ENCODE measurements around the gene CES4A. TPM values are rescaled to one million over a fixed set of nuclear protein-coding genes. Genes with fewer than 3 reads are reported as not detected.
"Not testable (repeated sequence)": the region's sequence is repeated elsewhere in the genome, so short reads cannot be mapped to it uniquely, and the experiment has no call there.

The CES4A gene
- 29.8 and 30.1 TPM in 2 replicates for total RNA-seq

- H3K27ac Mint-ChIP-seq, result peak within 1 kb of the TSS; percentile 88
- DNase-seq (ENCODE audit: low spot score), result no peak
- H3K27me3 Mint-ChIP-seq (ENCODE audit: low read depth), result no peaks in the 10 kb centered on the region
- peaks cover 40% of the 10 kb centered on the region for H3K4me1 Mint-ChIP-seq (ENCODE audit: low read depth)
- H3K36me3 Mint-ChIP-seq (ENCODE audit: low read depth), result peaks cover 15% of the 10 kb centered on the region
- no peaks in the 10 kb centered on the region for H3K9me3 Mint-ChIP-seq
- peak within 1 kb of the TSS; percentile 61 for H3K4me3 Mint-ChIP-seq (ENCODE audit: low read depth)
- intact Hi-C loops (cut with micrococcal nuclease), result loop anchor here (10.0 kb wide), 1 partner anchor 257 kb away; the partner anchor contains the start of genes FHOD1 and SLC9A5
Observed at GRCh38 chr16:66988197-66988788, at the start of gene CES4A. CES4A (plus strand) TSS chr16:66988589; CDS start chr16:66988773, 184 bp downstream.

- H3K27ac Mint-ChIP-seq, result no peak overlapping the region
- no peak for DNase-seq (ENCODE audit: low spot score)
- H3K36me3 Mint-ChIP-seq (ENCODE audit: low read depth), result peaks cover 59% of the 10 kb centered on the region
- intact Hi-C loops (cut with micrococcal nuclease), result no loop called here
- H3K4me3 Mint-ChIP-seq (ENCODE audit: low read depth), result no peak overlapping the region
- no peaks in the 10 kb centered on the region for H3K9me3 Mint-ChIP-seq
- peaks cover 25% of the 10 kb centered on the region for H3K4me1 Mint-ChIP-seq (ENCODE audit: low read depth)
- H3K27me3 Mint-ChIP-seq (ENCODE audit: low read depth), result no peaks in the 10 kb centered on the region
Observed at GRCh38 chr16:66939366-66939765, 49.0 kb upstream of the CES4A start.

GRCh38 chr16:66940236-66940635 is 48.2 kb upstream of the CES4A start:
- no peak for DNase-seq (ENCODE audit: low spot score)
- Mint-ChIP-seq H3K4me3 (ENCODE audit: low read depth) (no peak overlapping the region), H3K9me3 (no peaks in the 10 kb centered on the region), H3K36me3 (ENCODE audit: low read depth) (peaks cover 59% of the 10 kb centered on the region), H3K4me1 (ENCODE audit: low read depth) (peaks cover 22% of the 10 kb centered on the region), H3K27ac (no peak overlapping the region), H3K27me3 (ENCODE audit: low read depth) (no peaks in the 10 kb centered on the region)
- intact Hi-C loops (cut with micrococcal nuclease), result no loop called here

- intact Hi-C loops (cut with micrococcal nuclease), result no loop called here
- H3K27me3 Mint-ChIP-seq (ENCODE audit: low read depth), result no peaks in the 10 kb centered on the region
- H3K27ac Mint-ChIP-seq, result no peak overlapping the region
Observed at GRCh38 chr16:66942981-66943380, 45.4 kb upstream of the CES4A start.

GRCh38 chr16:66943426-66944053 is 44.8 kb upstream of the CES4A start:
- Mint-ChIP-seq H3K36me3 (ENCODE audit: low read depth) (peaks cover 43% of the 10 kb centered on the region), H3K27ac (no peak overlapping the region), H3K27me3 (ENCODE audit: low read depth) (peaks cover 6% of the 10 kb centered on the region), H3K4me1 (ENCODE audit: low read depth) (peaks cover 12% of the 10 kb centered on the region), H3K9me3 (no peaks in the 10 kb centered on the region), H3K4me3 (ENCODE audit: low read depth) (no peak overlapping the region)
- intact Hi-C loops (cut with micrococcal nuclease), result no loop called here
- DNase-seq (ENCODE audit: low spot score), result no peak

More at GRCh38 chr16:66942981-66943380, 45.4 kb upstream of the CES4A start:
- H3K36me3 Mint-ChIP-seq (ENCODE audit: low read depth), result peaks cover 44% of the 10 kb centered on the region
- H3K4me1 Mint-ChIP-seq (ENCODE audit: low read depth), result peaks cover 8% of the 10 kb centered on the region
- DNase-seq (ENCODE audit: low spot score), result no peak
- H3K4me3 Mint-ChIP-seq (ENCODE audit: low read depth), result no peak overlapping the region
- H3K9me3 Mint-ChIP-seq, result no peaks in the 10 kb centered on the region

- intact Hi-C loops (cut with micrococcal nuclease), result no loop called here
- Mint-ChIP-seq H3K36me3 (ENCODE audit: low read depth) (peaks cover 39% of the 10 kb centered on the region), H3K4me1 (ENCODE audit: low read depth) (peaks cover 14% of the 10 kb centered on the region), H3K27me3 (ENCODE audit: low read depth) (peaks cover 11% of the 10 kb centered on the region), H3K9me3 (no peaks in the 10 kb centered on the region), H3K27ac (no peak overlapping the region), H3K4me3 (ENCODE audit: low read depth) (no peak overlapping the region)
- DNase-seq (ENCODE audit: low spot score), result no peak
Observed at GRCh38 chr16:66944054-66944441, 44.3 kb upstream of the CES4A start.

- H3K36me3 Mint-ChIP-seq (ENCODE audit: low read depth), result peaks cover 32% of the 10 kb centered on the region
- H3K4me1 Mint-ChIP-seq (ENCODE audit: low read depth), result peaks cover 15% of the 10 kb centered on the region
- intact Hi-C loops (cut with micrococcal nuclease), result loop anchor here (5.0 kb wide), 1 partner anchor 162 kb away; the partner anchor contains the start of gene PHAF1
- H3K27ac Mint-ChIP-seq; DNase-seq (ENCODE audit: low spot score); H3K4me3 Mint-ChIP-seq (ENCODE audit: low read depth); H3K9me3 Mint-ChIP-seq: not testable (repeated sequence)
- peaks cover 19% of the 10 kb centered on the region for H3K27me3 Mint-ChIP-seq (ENCODE audit: low read depth)
Observed at GRCh38 chr16:66944971-66945370, 43.4 kb upstream of the CES4A start.

GRCh38 chr16:66945939-66946338 is 42.5 kb upstream of the CES4A start:
- Mint-ChIP-seq H3K27ac (no peak overlapping the region), H3K27me3 (ENCODE audit: low read depth) (peaks cover 24% of the 10 kb centered on the region), H3K4me3 (ENCODE audit: low read depth) (no peak overlapping the region), H3K36me3 (ENCODE audit: low read depth) (peaks cover 29% of the 10 kb centered on the region), H3K9me3 (no peaks in the 10 kb centered on the region), H3K4me1 (ENCODE audit: low read depth) (peaks cover 20% of the 10 kb centered on the region)
- no peak for DNase-seq (ENCODE audit: low spot score)
- intact Hi-C loops (cut with micrococcal nuclease), result loop anchor here (2.0 to 5.0 kb wide), 2 partner anchors 161 to 239 kb away; partner anchors contain the start of gene PHAF1

- H3K9me3 Mint-ChIP-seq, result no peaks in the 10 kb centered on the region
- H3K36me3 Mint-ChIP-seq (ENCODE audit: low read depth), result peaks cover 23% of the 10 kb centered on the region
- peaks cover 20% of the 10 kb centered on the region for H3K4me1 Mint-ChIP-seq (ENCODE audit: low read depth)
- no peak for DNase-seq (ENCODE audit: low spot score)
- H3K27me3 Mint-ChIP-seq (ENCODE audit: low read depth), result peaks cover 28% of the 10 kb centered on the region
- H3K27ac Mint-ChIP-seq, result no peak overlapping the region
- no peak overlapping the region for H3K4me3 Mint-ChIP-seq (ENCODE audit: low read depth)
- intact Hi-C loops (cut with micrococcal nuclease), result loop anchor here (2.0 to 5.0 kb wide), 2 partner anchors 161 to 238 kb away; partner anchors contain the start of gene PHAF1
Observed at GRCh38 chr16:66946541-66946940, 41.8 kb upstream of the CES4A start.

GRCh38 chr16:66946974-66947301 is 41.5 kb upstream of the CES4A start:
- H3K27ac Mint-ChIP-seq, result no peak overlapping the region
- peaks cover 20% of the 10 kb centered on the region for H3K4me1 Mint-ChIP-seq (ENCODE audit: low read depth)
- H3K27me3 Mint-ChIP-seq (ENCODE audit: low read depth), result peaks cover 32% of the 10 kb centered on the region
- intact Hi-C loops (cut with micrococcal nuclease), result loop anchor here (2.0 to 5.0 kb wide), 2 partner anchors 160 to 238 kb away; partner anchors contain the start of gene PHAF1
- H3K4me3 Mint-ChIP-seq (ENCODE audit: low read depth), result no peak overlapping the region
- peaks cover 19% of the 10 kb centered on the region for H3K36me3 Mint-ChIP-seq (ENCODE audit: low read depth)
- no peaks in the 10 kb centered on the region for H3K9me3 Mint-ChIP-seq
- DNase-seq (ENCODE audit: low spot score), result no peak

- H3K4me1 Mint-ChIP-seq (ENCODE audit: low read depth), result peaks cover 20% of the 10 kb centered on the region
- H3K27me3 Mint-ChIP-seq (ENCODE audit: low read depth), result peaks cover 33% of the 10 kb centered on the region
- peak; percentile 75 for DNase-seq (ENCODE audit: low spot score)
- H3K36me3 Mint-ChIP-seq (ENCODE audit: low read depth), result peaks cover 14% of the 10 kb centered on the region
- peak overlapping the region; percentile 78 for H3K4me3 Mint-ChIP-seq (ENCODE audit: low read depth)
- intact Hi-C loops (cut with micrococcal nuclease), result loop anchor here (2.0 to 5.0 kb wide), 2 partner anchors 160 to 237 kb away; partner anchors contain the start of gene PHAF1
- H3K9me3 Mint-ChIP-seq, result no peaks in the 10 kb centered on the region
- no peak overlapping the region for H3K27ac Mint-ChIP-seq
Observed at GRCh38 chr16:66947302-66948065, 40.9 kb upstream of the CES4A start.

GRCh38 chr16:66948134-66948836 is 40.1 kb upstream of the CES4A start:
- DNase-seq (ENCODE audit: low spot score), result no peak
- peaks cover 33% of the 10 kb centered on the region for H3K27me3 Mint-ChIP-seq (ENCODE audit: low read depth)
- no peaks in the 10 kb centered on the region for H3K9me3 Mint-ChIP-seq
- peak overlapping the region; percentile 78 for H3K4me3 Mint-ChIP-seq (ENCODE audit: low read depth)
- intact Hi-C loops (cut with micrococcal nuclease), result loop anchor here (5.0 kb wide), 1 partner anchor 159 kb away; the partner anchor contains the start of gene PHAF1
- no peak overlapping the region for H3K27ac Mint-ChIP-seq
- peaks cover 6% of the 10 kb centered on the region for H3K36me3 Mint-ChIP-seq (ENCODE audit: low read depth)
- peaks cover 20% of the 10 kb centered on the region for H3K4me1 Mint-ChIP-seq (ENCODE audit: low read depth)

Data from activated T-helper 2 cell treated with anti-CD3 and anti-CD28 coated beads, Interferon-gamma antibody, Interleukin-2, Interleukin-4, amounts not matched to agents 10 μg/mL and 5 μg/mL and 100 μg/mL, durations not matched to agents 14 hours and 24 hours and 36 hours (primary cell).